HepG2 (cell line): ENCODE measurements around the gene ILRUN. TPM values are rescaled to one million over a fixed set of nuclear protein-coding genes. Genes with fewer than 3 reads are reported as not detected.

Experiments
- KMT2B ChIP-seq: IDR thresholded peaks from 2 replicates; pipeline ENCODE4 v1.6.1; 2016; ENCODE audit warnings: missing genetic modification reagents, missing compliant biosample characterization
- MED8 ChIP-seq: sonication (generic); formaldehyde crosslinking; IDR thresholded peaks from 2 replicates; pipeline ENCODE4 v1.8.1; 2023; ENCODE audit warnings: mild to moderate bottlenecking, missing genetic modification reagents; ENCODE audit not compliant: insufficient replicate concordance
- RXRB ChIP-seq: IDR thresholded peaks from 2 replicates; pipeline ENCODE4 v1.6.1; 2016; ENCODE audit warnings: borderline replicate concordance, missing genetic modification reagents, missing compliant biosample characterization
- SIN3A ChIP-seq: IDR thresholded peaks from 2 replicates; pipeline ENCODE4 v1.6.1; 2011; ENCODE audit warnings: low read depth, mild to moderate bottlenecking, control low read depth, low read length, borderline replicate concordance
- SP4 ChIP-seq: sonication (generic); formaldehyde crosslinking; IDR thresholded peaks from 2 replicates; pipeline ENCODE4 v1.8.1; 2023; ENCODE audit warnings: mild to moderate bottlenecking, missing genetic modification reagents
- TARDBP ChIP-seq: sonication (generic); formaldehyde crosslinking; IDR thresholded peaks from 2 replicates; pipeline ENCODE4 v1.8.0; 2022; ENCODE audit warnings: mild to moderate bottlenecking, missing genetic modification reagents
- THAP9 ChIP-seq: sonication (generic); formaldehyde crosslinking; IDR thresholded peaks from 2 replicates; pipeline ENCODE4; 2020; ENCODE audit warnings: missing genetic modification reagents, mild to moderate bottlenecking, borderline replicate concordance
- YEATS2 ChIP-seq: sonication (generic); formaldehyde crosslinking; IDR thresholded peaks from 2 replicates; pipeline ENCODE4 v1.4.0; 2020; ENCODE audit warnings: missing genetic modification reagents, borderline replicate concordance
- ZNF253 ChIP-seq: sonication (generic); formaldehyde crosslinking; IDR thresholded peaks from 2 replicates; pipeline ENCODE4 v1.8.0; 2022; ENCODE audit warnings: mild to moderate bottlenecking, missing genetic modification reagents, borderline replicate concordance
- ZNF318 ChIP-seq: sonication (generic); formaldehyde crosslinking; IDR thresholded peaks from 2 replicates; pipeline ENCODE4 v1.4.0; 2020; ENCODE audit warnings: mild to moderate bottlenecking, missing genetic modification reagents
- ZNF563 ChIP-seq: sonication (generic); formaldehyde crosslinking; IDR thresholded peaks from 2 replicates; pipeline ENCODE4 v1.8.0; 2022; ENCODE audit warnings: mild to moderate bottlenecking, moderate library complexity, missing genetic modification reagents
- polyA plus RNA-seq, 8 experiments: library from polyadenylated mRNA; depleted of rRNA in 3 of 8; stranded (reverse) in 7 of 8; unstranded in 1 of 8; fragments of >200 nt; fragmentation: Illumina TruSeq in 4 of 8; extraction: Trizol in 4 of 8; gene quantifications; 2 replicates each; pipeline versions ENCODE4 v1.2.1 to v1.2.3, GENCODE V29; 2011 to 2016; ENCODE audit warnings: low read depth in 4 of 8, missing spikeins in 1 of 8, mixed read lengths in 1 of 8; ENCODE audit not compliant: insufficient read depth in 1 of 8
- total RNA-seq, 5 experiments: library from RNA; depleted of rRNA; stranded (reverse); fragments of >200 nt; fragmentation: Illumina TruSeq; extraction: Trizol; gene quantifications; 2 replicates each; pipeline ENCODE4 v1.2.3, GENCODE V29; 2016; ENCODE audit warnings: low read depth in 1 of 5
- TF ChIP-seq, protein P1 (sequence below): sonication (generic); formaldehyde crosslinking; IDR thresholded peaks from 2 replicates; pipeline ENCODE4 v1.4.0; 2020; ENCODE audit warnings: missing genetic modification reagents

Gene ILRUN
- total and polyA plus RNA-seq, 2 of the 13 experiments (the other 11 are each of a cell fraction or from before 2014, with no cell fraction given), result 45.5 to 66.6 TPM

DNA sequence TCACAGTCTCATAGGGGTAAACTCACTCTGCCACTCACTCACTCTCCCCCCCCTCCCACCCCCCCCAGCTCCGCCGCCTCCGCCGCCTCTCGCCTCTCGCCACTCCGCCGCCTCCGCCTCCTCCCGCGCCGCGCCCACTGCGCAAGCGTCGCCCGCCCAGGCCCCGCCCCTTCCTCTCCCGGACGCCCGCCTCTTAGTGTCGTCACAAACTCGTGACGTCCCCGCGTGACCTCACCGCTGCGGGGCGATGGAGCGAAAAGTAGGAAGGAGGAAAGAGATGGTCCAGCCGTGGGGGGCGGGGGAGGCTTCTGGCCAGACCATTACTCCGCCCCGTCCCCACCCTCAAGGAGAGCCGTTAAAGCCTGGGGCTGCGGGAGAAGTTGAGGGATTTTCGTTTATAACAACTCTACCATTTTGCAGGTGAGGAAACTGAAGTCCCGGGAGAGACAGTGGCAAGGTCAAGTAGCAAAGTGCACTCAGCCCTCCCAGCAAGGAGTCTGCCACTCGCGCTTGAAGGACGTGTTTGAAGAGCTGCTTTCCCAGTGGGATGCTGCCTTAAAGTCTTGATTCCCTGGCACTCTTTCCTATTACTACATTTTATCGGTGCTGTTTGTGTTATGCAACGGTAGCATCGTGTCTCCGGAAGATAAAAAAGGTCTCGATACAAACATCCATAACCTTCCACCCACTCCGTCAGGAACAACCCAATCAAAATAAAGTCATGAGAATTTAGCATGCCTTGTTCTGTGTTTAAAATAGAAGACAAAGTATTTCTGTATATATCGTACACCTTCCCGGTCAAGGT, at the start of gene ILRUN (continued):
- peak; percentile 88; the same call in 1 of the 2 replicates for TF ChIP-seq ZNF318 (CRISPR knock-in tag)
- TF ChIP-seq, protein P1, sequence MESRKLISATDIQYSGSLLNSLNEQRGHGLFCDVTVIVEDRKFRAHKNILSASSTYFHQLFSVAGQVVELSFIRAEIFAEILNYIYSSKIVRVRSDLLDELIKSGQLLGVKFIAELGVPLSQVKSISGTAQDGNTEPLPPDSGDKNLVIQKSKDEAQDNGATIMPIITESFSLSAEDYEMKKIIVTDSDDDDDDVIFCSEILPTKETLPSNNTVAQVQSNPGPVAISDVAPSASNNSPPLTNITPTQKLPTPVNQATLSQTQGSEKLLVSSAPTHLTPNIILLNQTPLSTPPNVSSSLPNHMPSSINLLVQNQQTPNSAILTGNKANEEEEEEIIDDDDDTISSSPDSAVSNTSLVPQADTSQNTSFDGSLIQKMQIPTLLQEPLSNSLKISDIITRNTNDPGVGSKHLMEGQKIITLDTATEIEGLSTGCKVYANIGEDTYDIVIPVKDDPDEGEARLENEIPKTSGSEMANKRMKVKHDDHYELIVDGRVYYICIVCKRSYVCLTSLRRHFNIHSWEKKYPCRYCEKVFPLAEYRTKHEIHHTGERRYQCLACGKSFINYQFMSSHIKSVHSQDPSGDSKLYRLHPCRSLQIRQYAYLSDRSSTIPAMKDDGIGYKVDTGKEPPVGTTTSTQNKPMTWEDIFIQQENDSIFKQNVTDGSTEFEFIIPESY (CRISPR knock-in tag), result 0 out of 2 replicates have a peak, but pooled peaks have one; percentile 56
- TF ChIP-seq ZNF563 (CRISPR knock-in tag), result peak; percentile 2; the same call in 1 of the 2 replicates
- TF ChIP-seq THAP9 (CRISPR knock-in tag), result 0 out of 2 replicates have a peak, but pooled peaks have one; percentile 57
- TF ChIP-seq YEATS2, result peak; percentile 78; the same call in 1 of the 2 replicates
- TF ChIP-seq KMT2B (CRISPR knock-in tag), result peak; percentile 86
- TF ChIP-seq SP4 (CRISPR knock-in tag), result peak; percentile 73; the same call in 1 of the 2 replicates
- TF ChIP-seq TARDBP (CRISPR knock-in tag), result 0 out of 2 replicates have a peak, but pooled peaks have one; percentile 16
- TF ChIP-seq ZNF253 (CRISPR knock-in tag), result no peak
- peak; percentile 48; the same call in 1 of the 2 replicates for TF ChIP-seq SIN3A
- TF ChIP-seq RXRB, result peak; percentile 61; the same call in 1 of the 2 replicates
- peak; percentile 33 for TF ChIP-seq MED8
